Stimulated activated CD4-positive, alpha-beta T cell treated with anti-CD3 and anti-CD28 coated beads, Interleukin-15, amount 100 ng/mL, for 24 hours (primary cell): Measurements from ENCODE around the gene RNF151.
"Not testable (repeated sequence)": the region's sequence is repeated elsewhere in the genome, so short reads cannot be mapped to it uniquely, and the experiment has no call there.

Experiments used
- DNase-seq: peaks from one replicate; pipeline ENCODE4 v3.0.0-alpha.2; 2020

The RNF151 gene

GRCh38 chr16:2009791-2010510, 43.3 kb downstream of the RNF151 start, which contains the start of gene ZNF598:
ZNF598 (minus strand) TSS chr16:2009821.
- peak; percentile 86 for DNase-seq

GRCh38 chr16:2011726-2012125, 45.1 kb downstream of the RNF151 start:
- not testable (repeated sequence) for DNase-seq

DNA sequence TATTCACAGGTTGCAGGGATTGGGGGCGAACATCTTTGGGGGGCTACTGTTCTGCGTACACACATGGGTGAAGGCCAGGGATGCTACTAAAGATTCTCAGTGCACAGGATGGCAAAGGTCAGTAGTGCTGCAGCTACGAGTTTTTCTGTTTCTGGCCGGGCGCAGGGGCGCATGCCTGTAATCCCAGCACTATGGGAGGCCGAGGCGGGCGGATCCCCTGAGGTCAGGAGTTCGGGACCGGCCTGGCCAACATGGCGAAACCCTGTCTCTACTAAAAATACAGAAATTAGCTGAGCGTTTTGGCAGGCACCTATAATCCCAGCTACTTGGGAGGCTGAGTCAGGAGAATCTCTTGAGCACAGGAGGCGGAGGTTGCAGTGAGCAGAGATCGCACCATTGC, 46.9 kb downstream of the RNF151 start:
- DNase-seq, result no peak

GRCh38 chr16:2015117-2015946, 48.7 kb downstream of the RNF151 start:
- DNase-seq, result no peak

DNA sequence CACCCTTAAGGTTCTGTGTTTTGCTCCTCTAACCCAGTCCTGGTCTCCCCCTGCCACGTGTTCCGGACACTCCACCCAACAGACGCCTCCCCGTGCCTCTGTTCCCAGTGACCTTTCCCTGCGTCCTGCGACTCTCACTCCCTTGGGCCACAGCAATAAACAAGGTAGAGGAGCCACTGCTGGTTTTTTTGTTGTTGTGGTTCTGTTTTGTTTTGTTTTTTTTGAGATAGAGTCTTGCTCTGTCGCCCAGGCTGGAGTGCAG, 49.2 kb downstream of the RNF151 start:
- no peak for DNase-seq

GRCh38 chr16:2016407-2016922, 49.8 kb downstream of the RNF151 start:
- DNase-seq, result no peak
